Lower leg skin (tissue), 4 donors: ENCODE measurements around the gene POU2AF2. TPM values are rescaled to one million over a fixed set of nuclear protein-coding genes. Genes with fewer than 3 reads are reported as not detected.

Source experiments
- DNase-seq, 2 donors: peaks; one replicate each; pipeline ENCODE4 v3.0.0-alpha.2; 2019; ENCODE audit warnings: low spot score in 2 of 2
- H3K4me3 ChIP-seq: fragments of 200-600 bp; sonication (generic); 2 replicates; pipeline ENCODE4 v1.5.1; 2017; ENCODE audit warnings: mild to moderate bottlenecking, low read depth; ENCODE audit not compliant: poor library complexity, severe bottlenecking
- CTCF ChIP-seq, 3 donors: fragments of 450-650 bp; IDR thresholded peaks; one replicate each; pipeline ENCODE4 v1.5.1; 2016; ENCODE audit warnings: antibody characterized with exemption in 3 of 3, mild to moderate bottlenecking in 3 of 3, moderate library complexity in 2 of 3
- POLR2A ChIP-seq, 2 donors: fragments of 450-650 bp; IDR thresholded peaks; one replicate each; pipeline ENCODE4 v1.6.1; 2016 to 2017; ENCODE audit warnings: antibody characterized with exemption in 2 of 2, mild to moderate bottlenecking in 1 of 2, moderate library complexity in 1 of 2
- WGBS, 2 donors: methylation state at CpG; one replicate each; pipeline ENCODE4 v1.1.5; 2018; 5-methylcytosine and 5-hydroxymethylcytosine counted together
- intact Hi-C: fragments of 100-400 bp; cut with DNase I; formaldehyde crosslinking; loops from one replicate; pipeline ENCODE4 v1.15.0; 2023; ENCODE audit warnings: low total_unique reads
- total RNA-seq, 4 donors: library from RNA; depleted of rRNA; stranded (reverse); fragments of >200 nt; gene quantifications; one replicate each; pipeline ENCODE4 v1.1.0, GENCODE V29; 2016

The POU2AF2 gene
- total RNA-seq, 4 donors from 2014 or later, result not detected

GRCh38 chr11:111246956-111247355 lies 1.4 kb downstream of the POU2AF2 start:
- WGBS, 2 donors, result 63 to 84% methylated on average over 1 of the region's 1 CpG
- no peak for DNase-seq
- TF ChIP-seq POLR2A (IDR thresholded peaks at IDR 0.05), result no peak
- no peak for TF ChIP-seq CTCF (IDR thresholded peaks at IDR 0.05)
- intact Hi-C loops, result no loop called here
- no peak overlapping the region for H3K4me3 ChIP-seq

- H3K4me3 ChIP-seq, result no peak overlapping the region
- DNase-seq, result no peak
- TF ChIP-seq POLR2A (IDR thresholded peaks at IDR 0.05) (no peak), CTCF (IDR thresholded peaks at IDR 0.05) (no peak)
- 59 to 70% methylated on average over 2 of the region's 2 CpGs for WGBS, 2 donors
- intact Hi-C loops, result no loop called here
These were observed 5.4 kb downstream of the POU2AF2 start for GRCh38 chr11:111250936-111251335.

- no peak overlapping the region for H3K4me3 ChIP-seq
- DNase-seq, result no peak
- WGBS, 2 donors, result 39 to 52% methylated on average over 1 of the region's 1 CpG
- intact Hi-C loops, result no loop called here
- no peak for TF ChIP-seq POLR2A (IDR thresholded peaks at IDR 0.05)
- TF ChIP-seq CTCF (IDR thresholded peaks at IDR 0.05), result no peak
These were observed 7.6 kb downstream of the POU2AF2 start for GRCh38 chr11:111253131-111253530.

- DNase-seq, result no peak
- intact Hi-C loops, result no loop called here
- TF ChIP-seq CTCF (IDR thresholded peaks at IDR 0.05) (no peak), POLR2A (IDR thresholded peaks at IDR 0.05) (no peak)
- no peak overlapping the region for H3K4me3 ChIP-seq
- 85 to 86% methylated on average over 5 of the region's 5 CpGs for WGBS, 2 donors
These were observed 8.1 kb downstream of the POU2AF2 start for GRCh38 chr11:111253630-111254029.

- intact Hi-C loops, result no loop called here
- no peak for TF ChIP-seq CTCF (IDR thresholded peaks at IDR 0.05)
- no peak for TF ChIP-seq POLR2A (IDR thresholded peaks at IDR 0.05)
- no peak for DNase-seq
- 91% methylated on average over 4 of the region's 4 CpGs for WGBS, 2 donors
- H3K4me3 ChIP-seq, result no peak overlapping the region
These were observed 12.5 kb downstream of the POU2AF2 start for GRCh38 chr11:111258046-111258445.

GRCh38 chr11:111259896-111260295 lies 14.4 kb downstream of the POU2AF2 start:
- TF ChIP-seq POLR2A (IDR thresholded peaks at IDR 0.05), result no peak
- TF ChIP-seq CTCF (IDR thresholded peaks at IDR 0.05), result no peak
- H3K4me3 ChIP-seq, result no peak overlapping the region
- DNase-seq, result no peak
- intact Hi-C loops, result no loop called here
- 91 to 93% methylated on average over 4 of the region's 4 CpGs for WGBS, 2 donors
